ENCODE results near the gene BLTP2. TPM values are rescaled to one million over a fixed set of nuclear protein-coding genes. Genes with fewer than 3 reads are reported as not detected.

The BLTP2 gene
- total and polyA plus RNA-seq, 2 of the 13 experiments (the other 11 are each of a cell fraction or from before 2014, with no cell fraction given), result 66.7 to 80.9 TPM

DNA sequence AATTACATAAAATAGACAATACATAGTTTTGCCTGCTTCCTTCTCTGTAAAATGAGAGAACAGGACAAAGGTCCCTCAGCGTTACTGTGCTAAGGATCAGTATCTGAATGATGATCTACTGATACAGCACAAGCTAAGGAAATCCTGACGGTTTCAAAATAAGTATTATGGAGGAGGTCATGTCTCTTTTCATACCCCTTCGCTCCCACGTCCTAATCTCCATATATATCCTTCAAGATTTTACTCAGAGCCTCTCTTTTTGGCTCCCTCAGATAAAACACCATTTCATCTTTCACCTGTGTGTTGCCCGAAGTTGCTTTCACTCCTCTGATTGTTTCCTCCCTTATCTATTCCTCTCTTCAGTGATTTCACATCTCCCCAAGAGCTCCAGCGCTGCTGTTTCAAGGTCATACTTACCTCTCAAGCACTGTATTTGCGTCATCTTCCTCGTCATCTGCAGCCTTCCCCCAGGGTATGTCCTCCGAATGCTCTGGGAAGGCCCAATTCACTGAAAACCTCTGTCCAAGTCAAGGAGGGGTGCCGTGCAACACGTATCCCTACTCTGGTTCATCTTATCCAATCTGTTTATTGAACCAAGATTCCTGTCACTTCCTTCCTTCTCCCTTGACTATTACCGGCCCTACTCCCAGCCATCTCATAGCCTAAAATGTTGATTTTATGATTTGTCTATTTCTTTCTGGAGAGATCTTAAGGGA lies 1.2 kb upstream of the BLTP2 start:
- Histone ChIP-seq H3K4me1 (ENCODE audit: insufficient read depth, low read length) (peaks cover 52% of the 10 kb centered on the region), H3K36me3 (replicated peaks in 1 of 2; ENCODE audit: control insufficient read depth in 1 of 2, insufficient read depth in 2 of 2, low read length in 2 of 2) (peaks cover 2 to 27% of the 10 kb centered on the region in 2 experiments; a peak in 4 of 5 replicates), H4K20me1 (ENCODE audit: insufficient read depth, low read length) (no peaks in the 10 kb centered on the region), H3K4me3 (replicated peaks in 1 of 3; ENCODE audit: insufficient read depth in 1 of 3, low read depth in 2 of 3, low read length in 3 of 3) (peak overlapping the region in 1 of 3 experiments; percentile 95; a peak in 1 of 6 replicates), H3K4me2 (ENCODE audit: low read depth, low read length) (peak overlapping the region; percentile 67), H3K79me2 (ENCODE audit: insufficient read depth, low read length) (peaks cover 21% of the 10 kb centered on the region), H3K9me3 (ENCODE audit: low read length) (no peaks in the 10 kb centered on the region), H3K27me3 (ENCODE audit: control insufficient read depth in 1 of 2, insufficient read depth in 2 of 2, low read length in 2 of 2) (no peaks in the 10 kb centered on the region; a peak in 1 of 5 replicates), H2AFZ (ENCODE audit: low read length) (no peak overlapping the region), H3K9ac (ENCODE audit: insufficient read depth, low read depth, low read length) (no peak overlapping the region), H3K27ac (ENCODE audit: extremely low read length, insufficient read depth, low read length) (peak overlapping the region; percentile 68)
- FAIRE-seq, result no peak
- no peak for DNase-seq (ENCODE audit: low spot score)
- in situ Hi-C loops (cut with HindIII; ENCODE audit: extremely low pct_ligation_motif_present, low pct_unique_long_range_greater_than_20kb) (loop anchor here (5.0 to 25.0 kb wide), 2 partner anchors 71 to 241 kb away; partner anchors contain the start of genes FLOT2, RAB34 and RPL23A), intact Hi-C loops (cut with micrococcal nuclease; ENCODE audit: unreplicated experiment) (loop anchor here (5.0 kb wide), 1 partner anchor 76 kb away; no protein-coding TSS in a partner anchor)
- ChIA-PET POLR2A (interaction anchor here (0.7 to 6.9 kb wide), 13 partner anchors 11 to 482 kb away, joined by 3 to 69 read pairs (median 8); partner anchors contain the start of genes ALDOC, NEK8, PIGS and RPL23A), CTCF (ENCODE audit: low intra/inter-chr PET ratio, low total read pairs) (interaction anchor here (1.2 to 1.9 kb wide), 2 partner anchors 30 to 101 kb away, joined by 4 to 20 read pairs; no protein-coding TSS in a partner anchor)
- ATAC-seq, result no peak
- WGBS (ENCODE audit: low lambda C conversion rate), result 85% methylated on average over 12 of the region's 12 CpGs
- peak; percentile 42; the same call in 1 of the 2 replicates for TF ChIP-seq ARNTL (CRISPR knock-in tag; IDR thresholded peaks at IDR 0.05)
- TF ChIP-seq ZBTB38 (CRISPR knock-in tag; IDR thresholded peaks at IDR 0.05), result 0 out of 2 replicates have a peak, but pooled peaks have one; percentile 26
- TF ChIP-seq SP5 (CRISPR knock-in tag; IDR thresholded peaks at IDR 0.05; ENCODE audit: borderline replicate concordance, low read depth), result no peak
- no TSS peak for BruUV-seq (replicated peaks)

DNA sequence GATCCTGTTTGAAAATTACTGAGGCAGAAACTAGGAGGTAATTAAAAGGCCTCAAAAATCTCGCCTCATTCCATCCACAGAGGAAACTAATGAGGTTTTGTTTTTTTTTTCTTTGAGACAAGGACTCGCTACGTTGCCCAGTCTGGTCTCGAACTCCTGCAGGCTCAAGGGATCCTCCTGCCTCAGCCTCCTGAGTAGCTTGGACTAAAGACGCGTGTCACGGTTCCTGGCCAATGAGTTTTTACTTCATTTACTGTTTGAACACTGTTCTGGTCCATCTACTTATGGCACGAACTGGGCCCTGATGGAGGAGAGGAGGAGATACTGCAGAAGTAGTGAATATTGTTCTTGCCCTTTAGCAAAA lies 600 bp upstream of the BLTP2 start:
- ChIA-PET POLR2A (interaction anchor here (0.6 to 6.9 kb wide), 20 partner anchors 12 to 482 kb away, joined by 3 to 69 read pairs (median 4); partner anchors contain the start of genes NEK8, PIGS, PROCA1 and RPL23A), CTCF (ENCODE audit: low intra/inter-chr PET ratio, low total read pairs) (interaction anchor here (1.0 kb wide), 1 partner anchor 104 kb away, joined by 3 read pairs; no protein-coding TSS in a partner anchor)
- Histone ChIP-seq H3K79me2 (ENCODE audit: insufficient read depth, low read length) (peaks cover 21% of the 10 kb centered on the region), H3K27ac (ENCODE audit: extremely low read length, insufficient read depth, low read length) (peak overlapping the region; percentile 68), H3K27me3 (ENCODE audit: control insufficient read depth in 1 of 2, insufficient read depth in 2 of 2, low read length in 2 of 2) (no peaks in the 10 kb centered on the region; a peak in 1 of 5 replicates), H3K9me3 (ENCODE audit: low read length) (no peaks in the 10 kb centered on the region), H3K4me2 (ENCODE audit: low read depth, low read length) (peak overlapping the region; percentile 67), H3K36me3 (replicated peaks in 1 of 2; ENCODE audit: control insufficient read depth in 1 of 2, insufficient read depth in 2 of 2, low read length in 2 of 2) (peaks cover 3 to 32% of the 10 kb centered on the region in 2 experiments; a peak in 4 of 5 replicates), H2AFZ (ENCODE audit: low read length) (no peak overlapping the region), H3K4me3 (replicated peaks in 1 of 3; ENCODE audit: insufficient read depth in 1 of 3, low read depth in 2 of 3, low read length in 3 of 3) (peak overlapping the region; percentile 52 to 95 (median 66); a peak in 5 of 6 replicates), H4K20me1 (ENCODE audit: insufficient read depth, low read length) (no peaks in the 10 kb centered on the region), H3K4me1 (ENCODE audit: insufficient read depth, low read length) (peaks cover 54% of the 10 kb centered on the region), H3K9ac (ENCODE audit: insufficient read depth, low read depth, low read length) (peak overlapping the region; percentile 81)
- DNase-seq (ENCODE audit: low spot score) (no peak), ATAC-seq (no peak), FAIRE-seq (no peak)
- whole genome bisulfite sequencing (ENCODE audit: low lambda C conversion rate), result 45% methylated on average over 8 of the region's 8 CpGs
- BruUV-seq (replicated peaks), result TSS peak; percentile 98
- in situ Hi-C loops (cut with HindIII; ENCODE audit: extremely low pct_ligation_motif_present, low pct_unique_long_range_greater_than_20kb), result loop anchor here (5.0 to 25.0 kb wide), 2 partner anchors 72 to 242 kb away; partner anchors contain the start of genes FLOT2, RAB34 and RPL23A
- intact Hi-C loops (cut with micrococcal nuclease; ENCODE audit: unreplicated experiment), result loop anchor here (5.0 kb wide), 1 partner anchor 77 kb away; no protein-coding TSS in a partner anchor
- TF ChIP-seq ZNF501 (CRISPR knock-in tag; IDR thresholded peaks at IDR 0.05) (peak; percentile 2; the same call in 1 of the 2 replicates), ZNF230 (CRISPR knock-in tag; IDR thresholded peaks at IDR 0.05) (0 out of 2 replicates have a peak, but pooled peaks have one; percentile 12), ZNF296 (CRISPR knock-in tag; conservative IDR thresholded peaks at IDR 0.05) (no peak), NR2F6 (IDR thresholded peaks at IDR 0.05) (no peak), NR2F6 (CRISPR knock-in tag; IDR thresholded peaks at IDR 0.05) (no peak), SMARCC2 (IDR thresholded peaks at IDR 0.05) (no peak), ZNF292 (CRISPR knock-in tag; IDR thresholded peaks at IDR 0.05; ENCODE audit: borderline replicate concordance, low read depth) (no peak), HMGA1 (CRISPR knock-in tag; conservative IDR thresholded peaks at IDR 0.05) (no peak), ZMYM3 (CRISPR knock-in tag; IDR thresholded peaks at IDR 0.05) (peak; percentile 24; the same call in 1 of the 2 replicates), SAP130 (CRISPR knock-in tag; IDR thresholded peaks at IDR 0.05; ENCODE audit: low read depth) (no peak)
- TF ChIP-seq, protein P1, sequence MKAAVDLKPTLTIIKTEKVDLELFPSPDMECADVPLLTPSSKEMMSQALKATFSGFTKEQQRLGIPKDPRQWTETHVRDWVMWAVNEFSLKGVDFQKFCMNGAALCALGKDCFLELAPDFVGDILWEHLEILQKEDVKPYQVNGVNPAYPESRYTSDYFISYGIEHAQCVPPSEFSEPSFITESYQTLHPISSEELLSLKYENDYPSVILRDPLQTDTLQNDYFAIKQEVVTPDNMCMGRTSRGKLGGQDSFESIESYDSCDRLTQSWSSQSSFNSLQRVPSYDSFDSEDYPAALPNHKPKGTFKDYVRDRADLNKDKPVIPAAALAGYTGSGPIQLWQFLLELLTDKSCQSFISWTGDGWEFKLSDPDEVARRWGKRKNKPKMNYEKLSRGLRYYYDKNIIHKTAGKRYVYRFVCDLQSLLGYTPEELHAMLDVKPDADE (CRISPR knock-in tag; IDR thresholded peaks at IDR 0.05), result no peak
- TF ChIP-seq, protein P2, sequence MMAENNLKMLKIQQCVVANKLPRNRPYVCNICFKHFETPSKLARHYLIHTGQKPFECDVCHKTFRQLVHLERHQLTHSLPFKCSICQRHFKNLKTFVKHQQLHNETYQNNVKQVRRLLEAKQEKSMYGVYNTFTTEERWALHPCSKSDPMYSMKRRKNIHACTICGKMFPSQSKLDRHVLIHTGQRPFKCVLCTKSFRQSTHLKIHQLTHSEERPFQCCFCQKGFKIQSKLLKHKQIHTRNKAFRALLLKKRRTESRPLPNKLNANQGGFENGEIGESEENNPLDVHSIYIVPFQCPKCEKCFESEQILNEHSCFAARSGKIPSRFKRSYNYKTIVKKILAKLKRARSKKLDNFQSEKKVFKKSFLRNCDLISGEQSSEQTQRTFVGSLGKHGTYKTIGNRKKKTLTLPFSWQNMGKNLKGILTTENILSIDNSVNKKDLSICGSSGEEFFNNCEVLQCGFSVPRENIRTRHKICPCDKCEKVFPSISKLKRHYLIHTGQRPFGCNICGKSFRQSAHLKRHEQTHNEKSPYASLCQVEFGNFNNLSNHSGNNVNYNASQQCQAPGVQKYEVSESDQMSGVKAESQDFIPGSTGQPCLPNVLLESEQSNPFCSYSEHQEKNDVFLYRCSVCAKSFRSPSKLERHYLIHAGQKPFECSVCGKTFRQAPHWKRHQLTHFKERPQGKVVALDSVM (CRISPR knock-in tag; IDR thresholded peaks at IDR 0.05), result peak; percentile 92
